Astrocyte (in vitro differentiated cells and primary cell): ENCODE data around the gene OSBPL3.

Experiments
- EZH2 ChIP-seq: IDR thresholded peaks from 2 replicates; pipeline ENCODE4 v1.6.1; 2012; ENCODE audit warnings: mild to moderate bottlenecking, low read length, inconsistent platforms; ENCODE audit not compliant: insufficient read depth
- TF ChIP-seq, protein P1 (sequence below): IDR thresholded peaks from 2 replicates; pipeline ENCODE4 v1.5.1; 2011; ENCODE audit warnings: low read depth, mild to moderate bottlenecking, inconsistent platforms, low read length, moderate library complexity; ENCODE audit not compliant: insufficient read depth

DNA sequence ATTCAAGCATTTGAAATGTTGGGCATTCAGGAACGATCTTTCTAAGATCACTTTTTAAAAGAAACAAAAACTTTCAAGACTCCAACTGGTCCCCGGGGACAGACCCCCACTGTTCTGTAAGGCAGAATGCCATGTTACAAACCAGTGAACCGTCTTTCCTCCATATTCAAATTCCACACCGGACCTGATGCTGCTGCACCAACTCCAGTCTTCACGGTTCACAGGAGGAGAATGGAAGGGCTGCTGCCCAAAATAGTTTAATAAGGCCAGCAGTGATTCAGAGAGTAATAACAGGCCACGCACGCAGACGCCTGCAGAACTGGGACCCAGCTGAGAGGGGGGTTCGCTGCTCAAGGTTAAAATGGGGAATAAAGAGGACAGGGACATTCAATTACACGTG is 47.2 kb downstream of the OSBPL3 start:
- no peak for TF ChIP-seq EZH2
- TF ChIP-seq, protein P1, sequence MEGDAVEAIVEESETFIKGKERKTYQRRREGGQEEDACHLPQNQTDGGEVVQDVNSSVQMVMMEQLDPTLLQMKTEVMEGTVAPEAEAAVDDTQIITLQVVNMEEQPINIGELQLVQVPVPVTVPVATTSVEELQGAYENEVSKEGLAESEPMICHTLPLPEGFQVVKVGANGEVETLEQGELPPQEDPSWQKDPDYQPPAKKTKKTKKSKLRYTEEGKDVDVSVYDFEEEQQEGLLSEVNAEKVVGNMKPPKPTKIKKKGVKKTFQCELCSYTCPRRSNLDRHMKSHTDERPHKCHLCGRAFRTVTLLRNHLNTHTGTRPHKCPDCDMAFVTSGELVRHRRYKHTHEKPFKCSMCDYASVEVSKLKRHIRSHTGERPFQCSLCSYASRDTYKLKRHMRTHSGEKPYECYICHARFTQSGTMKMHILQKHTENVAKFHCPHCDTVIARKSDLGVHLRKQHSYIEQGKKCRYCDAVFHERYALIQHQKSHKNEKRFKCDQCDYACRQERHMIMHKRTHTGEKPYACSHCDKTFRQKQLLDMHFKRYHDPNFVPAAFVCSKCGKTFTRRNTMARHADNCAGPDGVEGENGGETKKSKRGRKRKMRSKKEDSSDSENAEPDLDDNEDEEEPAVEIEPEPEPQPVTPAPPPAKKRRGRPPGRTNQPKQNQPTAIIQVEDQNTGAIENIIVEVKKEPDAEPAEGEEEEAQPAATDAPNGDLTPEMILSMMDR: no peak
